Stomach (tissue), 4 donors: ENCODE data around the gene RNF112.

Source experiments
- EP300 ChIP-seq: sonication (generic); formaldehyde crosslinking; IDR thresholded peaks from one replicate; pipeline ENCODE4 v1.6.1; 2017; ENCODE audit warnings: antibody characterized with exemption
- POLR2A ChIP-seq, 4 donors: fragments of 450-650 bp; IDR thresholded peaks; one replicate each; pipeline ENCODE4 v1.6.1; 2016; ENCODE audit warnings: antibody characterized with exemption in 4 of 4, control low read depth in 2 of 4, mild to moderate bottlenecking in 1 of 4, moderate library complexity in 1 of 4
- POLR2AphosphoS5 ChIP-seq, 3 donors: sonication (generic); formaldehyde crosslinking; IDR thresholded peaks; one replicate each; pipeline ENCODE4 v1.6.1; 2016; ENCODE audit warnings: antibody characterized with exemption in 3 of 3
- TF ChIP-seq, protein P1 (sequence below), 7 experiments: fragments of 450-650 bp in 4 of 7; fragments of 200-600 bp in 3 of 7; sonication (generic) in 3 of 7; IDR thresholded peaks; one replicate each; pipeline ENCODE4 v1.5.1; 2016 to 2019; ENCODE audit warnings: antibody characterized with exemption in 7 of 7, control low read depth in 2 of 7, mild to moderate bottlenecking in 1 of 7

DNA sequence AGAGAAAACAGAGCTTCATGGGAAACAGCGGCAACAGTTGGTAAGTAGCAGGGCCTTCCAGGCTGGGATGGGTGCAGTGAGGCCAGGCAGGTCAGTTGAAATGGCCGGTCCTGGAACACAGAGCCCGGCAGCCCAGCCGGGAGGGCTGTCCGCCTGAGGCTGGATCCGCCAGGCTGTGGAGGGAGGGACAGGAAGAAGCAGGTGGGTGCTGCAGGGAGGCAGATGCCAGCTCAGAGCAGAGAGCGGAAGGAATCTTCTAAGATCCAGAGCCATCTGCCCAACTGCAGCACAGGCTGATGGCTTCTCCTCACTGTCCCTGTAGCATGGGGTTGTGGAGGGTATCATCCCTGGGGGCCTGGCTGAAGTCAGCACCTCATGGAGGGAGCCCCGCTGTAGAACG is 599 bp downstream of the RNF112 start:
- TF ChIP-seq, protein P1, sequence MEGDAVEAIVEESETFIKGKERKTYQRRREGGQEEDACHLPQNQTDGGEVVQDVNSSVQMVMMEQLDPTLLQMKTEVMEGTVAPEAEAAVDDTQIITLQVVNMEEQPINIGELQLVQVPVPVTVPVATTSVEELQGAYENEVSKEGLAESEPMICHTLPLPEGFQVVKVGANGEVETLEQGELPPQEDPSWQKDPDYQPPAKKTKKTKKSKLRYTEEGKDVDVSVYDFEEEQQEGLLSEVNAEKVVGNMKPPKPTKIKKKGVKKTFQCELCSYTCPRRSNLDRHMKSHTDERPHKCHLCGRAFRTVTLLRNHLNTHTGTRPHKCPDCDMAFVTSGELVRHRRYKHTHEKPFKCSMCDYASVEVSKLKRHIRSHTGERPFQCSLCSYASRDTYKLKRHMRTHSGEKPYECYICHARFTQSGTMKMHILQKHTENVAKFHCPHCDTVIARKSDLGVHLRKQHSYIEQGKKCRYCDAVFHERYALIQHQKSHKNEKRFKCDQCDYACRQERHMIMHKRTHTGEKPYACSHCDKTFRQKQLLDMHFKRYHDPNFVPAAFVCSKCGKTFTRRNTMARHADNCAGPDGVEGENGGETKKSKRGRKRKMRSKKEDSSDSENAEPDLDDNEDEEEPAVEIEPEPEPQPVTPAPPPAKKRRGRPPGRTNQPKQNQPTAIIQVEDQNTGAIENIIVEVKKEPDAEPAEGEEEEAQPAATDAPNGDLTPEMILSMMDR (IDR thresholded peaks at IDR 0.05): no peak
- TF ChIP-seq POLR2AphosphoS5 (IDR thresholded peaks at IDR 0.05) (no peak), EP300 (no peak), POLR2A (IDR thresholded peaks at IDR 0.05) (no peak)
